ENCODE data around the gene PSPH.

- TF ChIP-seq EZH2 (IDR thresholded peaks at IDR 0.05; ENCODE audit: borderline replicate concordance, low read depth, low read length, poor library complexity, severe bottlenecking) (no peak), CTCF (conservative IDR thresholded peaks at IDR 0.05; ENCODE audit: low read depth, low read length) (peak; percentile 96)
Measured at GRCh38 chr7:56074371-56074791, 23.1 kb upstream of the PSPH start.
